Ishikawa (cell line): ENCODE results near the gene PDE4D.

ENCODE experiments used
- CEBPB ChIP-seq: IDR thresholded peaks from 2 replicates; pipeline ENCODE4 v1.6.1; 2012
- EGR1 ChIP-seq: IDR thresholded peaks from 2 replicates; pipeline ENCODE4 v1.6.1; 2012
- FOXM1 ChIP-seq: IDR thresholded peaks from 2 replicates; pipeline ENCODE4 v1.6.1; 2012; ENCODE audit warnings: low read depth, borderline replicate concordance
- TF ChIP-seq, protein P1 (sequence below): IDR thresholded peaks from 2 replicates; pipeline ENCODE4 v1.6.1; 2012; ENCODE audit warnings: low read depth, mild to moderate bottlenecking
- TF ChIP-seq, protein P2 (sequence below): IDR thresholded peaks from 2 replicates; pipeline ENCODE4 v1.6.1; 2012

DNA sequence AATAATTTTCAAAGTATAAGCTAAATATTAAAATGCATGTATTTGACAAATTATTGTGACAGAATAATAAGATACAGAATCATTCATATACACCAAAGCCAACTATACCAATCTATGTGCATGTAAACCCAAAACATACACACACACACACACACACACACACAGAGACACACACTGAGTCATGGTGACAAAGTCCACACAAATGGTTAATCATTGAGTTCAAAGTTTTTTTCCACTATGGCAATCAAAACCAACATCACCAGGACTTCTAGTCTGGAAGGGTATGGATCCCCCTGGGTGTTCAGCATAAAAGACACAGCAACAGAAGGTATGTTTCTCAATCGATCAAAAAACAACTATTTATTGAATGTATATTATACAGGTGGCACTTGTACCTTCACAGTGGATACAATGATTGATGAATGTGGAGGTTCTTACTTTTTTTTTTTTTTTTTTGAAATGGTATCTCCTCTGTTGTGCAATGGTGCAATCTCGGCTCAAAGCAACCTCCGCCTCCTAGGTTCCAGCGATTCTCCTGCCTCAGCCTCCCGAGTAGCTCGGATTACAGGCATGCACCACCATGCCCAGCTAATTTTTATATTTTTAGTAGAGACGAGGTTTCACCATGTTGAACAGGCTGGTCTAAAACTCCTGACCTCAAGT lies 137.0 kb downstream of the PDE4D start:
- TF ChIP-seq CEBPB (no peak), FOXM1 (no peak), EGR1 (no peak)
- TF ChIP-seq, protein P1, sequence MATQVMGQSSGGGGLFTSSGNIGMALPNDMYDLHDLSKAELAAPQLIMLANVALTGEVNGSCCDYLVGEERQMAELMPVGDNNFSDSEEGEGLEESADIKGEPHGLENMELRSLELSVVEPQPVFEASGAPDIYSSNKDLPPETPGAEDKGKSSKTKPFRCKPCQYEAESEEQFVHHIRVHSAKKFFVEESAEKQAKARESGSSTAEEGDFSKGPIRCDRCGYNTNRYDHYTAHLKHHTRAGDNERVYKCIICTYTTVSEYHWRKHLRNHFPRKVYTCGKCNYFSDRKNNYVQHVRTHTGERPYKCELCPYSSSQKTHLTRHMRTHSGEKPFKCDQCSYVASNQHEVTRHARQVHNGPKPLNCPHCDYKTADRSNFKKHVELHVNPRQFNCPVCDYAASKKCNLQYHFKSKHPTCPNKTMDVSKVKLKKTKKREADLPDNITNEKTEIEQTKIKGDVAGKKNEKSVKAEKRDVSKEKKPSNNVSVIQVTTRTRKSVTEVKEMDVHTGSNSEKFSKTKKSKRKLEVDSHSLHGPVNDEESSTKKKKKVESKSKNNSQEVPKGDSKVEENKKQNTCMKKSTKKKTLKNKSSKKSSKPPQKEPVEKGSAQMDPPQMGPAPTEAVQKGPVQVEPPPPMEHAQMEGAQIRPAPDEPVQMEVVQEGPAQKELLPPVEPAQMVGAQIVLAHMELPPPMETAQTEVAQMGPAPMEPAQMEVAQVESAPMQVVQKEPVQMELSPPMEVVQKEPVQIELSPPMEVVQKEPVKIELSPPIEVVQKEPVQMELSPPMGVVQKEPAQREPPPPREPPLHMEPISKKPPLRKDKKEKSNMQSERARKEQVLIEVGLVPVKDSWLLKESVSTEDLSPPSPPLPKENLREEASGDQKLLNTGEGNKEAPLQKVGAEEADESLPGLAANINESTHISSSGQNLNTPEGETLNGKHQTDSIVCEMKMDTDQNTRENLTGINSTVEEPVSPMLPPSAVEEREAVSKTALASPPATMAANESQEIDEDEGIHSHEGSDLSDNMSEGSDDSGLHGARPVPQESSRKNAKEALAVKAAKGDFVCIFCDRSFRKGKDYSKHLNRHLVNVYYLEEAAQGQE: no peak
- TF ChIP-seq, protein P2, sequence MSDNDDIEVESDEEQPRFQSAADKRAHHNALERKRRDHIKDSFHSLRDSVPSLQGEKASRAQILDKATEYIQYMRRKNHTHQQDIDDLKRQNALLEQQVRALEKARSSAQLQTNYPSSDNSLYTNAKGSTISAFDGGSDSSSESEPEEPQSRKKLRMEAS: no peak
